DOHH2 (cell line): ENCODE measurements around the gene PHRF1.

Experiments
- H3F3A ChIP-seq: fragments of 200-600 bp; sonication (generic), shearing (Covaris generic); 2 replicates; pipeline ENCODE4 v1.6.0; 2016; ENCODE audit warnings: antibody characterized with exemption, mild to moderate bottlenecking; ENCODE audit not compliant: control insufficient read depth, insufficient read depth
- H3K27ac ChIP-seq: fragments of 200-600 bp; sonication (generic); 2 replicates; pipeline ENCODE4 v1.5.1; 2014; ENCODE audit warnings: low read depth, mild to moderate bottlenecking, low read length, moderate library complexity
- H3K27me3 ChIP-seq: fragments of 200-600 bp; sonication (generic); 2 replicates; pipeline ENCODE4 v1.6.1; 2014; ENCODE audit warnings: mild to moderate bottlenecking, low read length, mixed read lengths; ENCODE audit not compliant: control insufficient read depth
- H3K36me3 ChIP-seq: fragments of 200-600 bp; sonication (generic); 2 replicates; pipeline ENCODE4 v1.6.1; 2014; ENCODE audit warnings: mild to moderate bottlenecking, low read length, moderate library complexity, mixed read lengths; ENCODE audit not compliant: control insufficient read depth
- H3K4me1 ChIP-seq: fragments of 200-600 bp; sonication (generic); 2 replicates; pipeline ENCODE4 v1.6.1; 2014; ENCODE audit warnings: mild to moderate bottlenecking, low read length, mixed read lengths; ENCODE audit not compliant: control insufficient read depth
- H3K4me2 ChIP-seq: fragments of 200-600 bp; sonication (generic); 2 replicates; pipeline ENCODE4 v1.6.0; 2014; ENCODE audit warnings: mild to moderate bottlenecking, low read length, moderate library complexity
- H3K4me3 ChIP-seq: fragments of 200-600 bp; sonication (generic); 2 replicates; pipeline ENCODE4 v1.5.1; 2014; ENCODE audit warnings: mild to moderate bottlenecking, low read length, mixed read lengths
- H3K79me2 ChIP-seq: fragments of 200-600 bp; sonication (generic); 2 replicates; pipeline ENCODE4 v1.6.1; 2014; ENCODE audit warnings: mild to moderate bottlenecking, low read length, mixed read lengths; ENCODE audit not compliant: control insufficient read depth
- H3K9me2 ChIP-seq: fragments of 200-600 bp; sonication (generic); replicated peaks from 2 replicates; pipeline ENCODE4 v1.6.1; 2014; ENCODE audit warnings: mild to moderate bottlenecking, low read length, mixed read lengths; ENCODE audit not compliant: control insufficient read depth
- H3K9me3 ChIP-seq: fragments of 200-600 bp; sonication (generic); 2 replicates; pipeline ENCODE4 v1.6.1; 2014; ENCODE audit warnings: antibody characterized with exemption, low read length, mixed read lengths; ENCODE audit not compliant: control insufficient read depth, insufficient read depth
- H4K20me1 ChIP-seq: fragments of 200-600 bp; sonication (generic); 2 replicates; pipeline ENCODE4 v1.6.0; 2014; ENCODE audit warnings: low read depth, mild to moderate bottlenecking, antibody characterized with exemption, low read length, moderate library complexity; ENCODE audit not compliant: control insufficient read depth, insufficient read depth
- CTCF ChIP-seq: fragments of 200-600 bp; sonication (generic); IDR thresholded peaks from one replicate; pipeline ENCODE4 v1.5.1; 2014; ENCODE audit warnings: antibody characterized with exemption, mild to moderate bottlenecking, low read depth, low read length; ENCODE audit not compliant: poor library complexity, severe bottlenecking
- EZH2phosphoT487 ChIP-seq: fragments of 200-600 bp; sonication (generic); IDR thresholded peaks from 2 replicates; pipeline ENCODE4 v1.6.1; 2017; ENCODE audit warnings: borderline replicate concordance, mild to moderate bottlenecking, antibody characterized with exemption, low read length, moderate library complexity, mixed read lengths

Gene PHRF1

GRCh38 chr11:559020-559620, 17.1 kb upstream of the PHRF1 start:
- H3K27ac ChIP-seq: no peak overlapping the region
- no peaks in the 10 kb centered on the region for H3K9me2 ChIP-seq
- H4K20me1 ChIP-seq: no peaks in the 10 kb centered on the region
- H3K36me3 ChIP-seq: no peaks in the 10 kb centered on the region
- H3K9me3 ChIP-seq: no peaks in the 10 kb centered on the region
- H3K27me3 ChIP-seq: peaks cover 32% of the 10 kb centered on the region
- peaks cover 29% of the 10 kb centered on the region for H3K4me1 ChIP-seq
- TF ChIP-seq EZH2phosphoT487: no peak
- peak; percentile 20 for TF ChIP-seq CTCF
- H3F3A ChIP-seq: no peaks in the 10 kb centered on the region
- H3K4me2 ChIP-seq: no peak overlapping the region
- peaks cover 6% of the 10 kb centered on the region for H3K79me2 ChIP-seq
- H3K4me3 ChIP-seq: no peak overlapping the region

GRCh38 chr11:559712-560304, 16.5 kb upstream of the PHRF1 start:
- no peaks in the 10 kb centered on the region for H3K9me3 ChIP-seq
- no peaks in the 10 kb centered on the region for H4K20me1 ChIP-seq
- H3F3A ChIP-seq: no peaks in the 10 kb centered on the region
- no peaks in the 10 kb centered on the region for H3K9me2 ChIP-seq
- H3K79me2 ChIP-seq: peaks cover 6% of the 10 kb centered on the region
- H3K36me3 ChIP-seq: no peaks in the 10 kb centered on the region
- TF ChIP-seq CTCF: no peak
- TF ChIP-seq EZH2phosphoT487: no peak
- peak overlapping the region; percentile 88 for H3K4me3 ChIP-seq
- H3K4me1 ChIP-seq: peaks cover 24% of the 10 kb centered on the region
- no peak overlapping the region for H3K27ac ChIP-seq
- H3K4me2 ChIP-seq: peak overlapping the region; percentile 98
- peaks cover 32% of the 10 kb centered on the region for H3K27me3 ChIP-seq

GRCh38 chr11:560305-561147, 15.7 kb upstream of the PHRF1 start, which contains the start of the genes LMNTD2 and RASSF7:
Gene LMNTD2 (minus strand): TSS chr11:560738. CDS start chr11:560716, 22 bp downstream.
Gene RASSF7 (plus strand): TSS chr11:560970. CDS start chr11:561769, 799 bp downstream.
- H3K27ac ChIP-seq: no peak within 1 kb of the TSS
- peak within 1 kb of the TSS; percentile 98 for H3K4me2 ChIP-seq
- H3K9me2 ChIP-seq: no peaks in the 10 kb centered on the region
- H4K20me1 ChIP-seq: no peaks in the 10 kb centered on the region
- peaks cover 19% of the 10 kb centered on the region for H3K4me1 ChIP-seq
- no peaks in the 10 kb centered on the region for H3K36me3 ChIP-seq
- H3K9me3 ChIP-seq: no peaks in the 10 kb centered on the region
- H3K4me3 ChIP-seq: peak within 1 kb of the TSS; percentile 94
- peaks cover 28% of the 10 kb centered on the region for H3K27me3 ChIP-seq
- H3K79me2 ChIP-seq: peaks cover 6% of the 10 kb centered on the region
- no peak for TF ChIP-seq EZH2phosphoT487
- no peak for TF ChIP-seq CTCF
- H3F3A ChIP-seq: no peaks in the 10 kb centered on the region
